Heart right ventricle (tissue), 16 donors: Measurements from ENCODE around the gene TRPM3. TPM values are rescaled to one million over a fixed set of nuclear protein-coding genes. Genes with fewer than 3 reads are reported as not detected.
"Not testable (repeated sequence)": the region's sequence is repeated elsewhere in the genome, so short reads cannot be mapped to it uniquely, and the experiment has no call there.

Source experiments
- ATAC-seq, 8 donors: fragments of 200-7000 bp; cut with Tn5 transposase; one replicate each; pipeline ENCODE4 v1.9.1; 2020; ENCODE audit warnings: mild to moderate bottlenecking in 8 of 8, moderate library complexity in 8 of 8, moderate number of reproducible peaks in 1 of 8
- DNase-seq, 2 donors: peaks; one replicate each; pipeline ENCODE4 v3.0.0-alpha.2; 2020
- H3K27ac ChIP-seq, 10 donors: fragments of 200-600 bp; sonication (generic) in 2 of 10; one replicate each; pipeline versions ENCODE4 v1.5.0 to v1.8.0; 2020 to 2022; ENCODE audit warnings: mild to moderate bottlenecking in 3 of 10
- H3K27me3 ChIP-seq, 7 donors: fragments of 200-600 bp; one replicate each; pipeline ENCODE4 v1.8.0; 2021 to 2022; ENCODE audit warnings: mild to moderate bottlenecking in 2 of 7
- H3K36me3 ChIP-seq, 9 donors: fragments of 200-600 bp; sonication (generic) in 1 of 9; one replicate each; pipeline versions ENCODE4 v1.5.0 to v1.8.0; 2020 to 2022; ENCODE audit warnings: mild to moderate bottlenecking in 2 of 9
- H3K4me1 ChIP-seq, 9 donors: fragments of 200-600 bp; sonication (generic) in 1 of 9; one replicate each; pipeline versions ENCODE4 v1.5.0 to v1.8.0; 2020 to 2022; ENCODE audit warnings: mild to moderate bottlenecking in 4 of 9
- H3K4me3 ChIP-seq, 10 donors: fragments of 200-600 bp; sonication (generic) in 2 of 10; one replicate each; pipeline versions ENCODE4 v1.5.0 to v1.8.0; 2020 to 2022; ENCODE audit warnings: mild to moderate bottlenecking in 7 of 10, moderate library complexity in 2 of 10
- H3K9me3 ChIP-seq, 11 donors: fragments of 200-600 bp in 10 of 11; sonication (generic) in 2 of 11; one replicate each; pipeline versions ENCODE4 v1.5.0 to v1.8.0; 2013 to 2022; ENCODE audit warnings: mild to moderate bottlenecking in 2 of 11, control low read depth in 1 of 11, moderate library complexity in 1 of 11
- CTCF ChIP-seq, 9 donors: fragments of 200-600 bp; sonication (generic) in 2 of 9; IDR thresholded peaks; one replicate each; pipeline versions ENCODE4 v1.5.0 to v1.8.0; 2021 to 2022; ENCODE audit warnings: antibody characterized with exemption in 9 of 9, mild to moderate bottlenecking in 5 of 9, moderate library complexity in 1 of 9
- WGBS, 2 donors: extraction: QIAGEN DNeasy Blood & Tissue Kit; methylation state at CpG; one replicate each; pipeline ENCODE4 v1.1.7; 2013; ENCODE audit warnings: inconsistent platforms in 1 of 2; 5-methylcytosine and 5-hydroxymethylcytosine counted together
- intact Hi-C, 10 donors: fragments of 100-400 bp; cut with DNase I; formaldehyde crosslinking; loops; one replicate each; pipeline versions ENCODE4 v1.11.1 to v1.14.2; 2022
- polyA plus RNA-seq, 2 donors: library from polyadenylated mRNA; stranded (reverse); fragments of 200-250 nt; gene quantifications; one replicate each; pipeline ENCODE4 v1.2.3, GENCODE V29; 2013
- total RNA-seq, 10 donors: library from RNA; stranded (reverse); fragmentation: NEBNext Ultra II Directional in 3 of 10; extraction: Animal tissue kit (Norgen Biotek cat#: 25700) in 3 of 10; gene quantifications; one replicate each; pipeline versions ENCODE4 v1.2.1 to v1.2.4, GENCODE V29; 2021 to 2023
- donor health status: Arrhythmogenic right ventricular cardiomyopathy.
- donor health status: ischemic (EF 13 %, LVEDD 7.1; RV severe dilation, severe dysfunction).
- donor health status: healthy with polysubstance abuse.
- donor health status: DM: no; HTN: yes; CAD: no.
- donor health status: DM: no; HTN: no; CAD: no.
- donor health status: ischemic (EF 25% LVEDD 6.9; RV normal size, moderate dysfunction).
- donor health status: ischemic (EF 25% LVEDD 5.7; RV mildly dilated, moderate dysfunction).
- donor health status: healthy.
- donor health status: DM: yes; HTN: yes; CAD: no.
- donor health status: Ischemic cardiomyopathy.
- donor health status: ischemic (EF 35%, LVEDD 5.7; RV mildly dilated, moderate dysfunction).
- donor health status: nonischemic (EF 11% LVEDD 7.7; RV severe dilation, severe dysfunction).
- donor health status: DM: yes; HTN: yes; CAD: no.
- donor health status: PGD.
- donor health status: ischemic (EF 29% LVEDD 5.4; RV normal size, mild dysfunction).
- donor health status: nonischemic (EF 23%, LVEDD 6.1; RV moderate dilation, normal function).

TRPM3 gene
- total and polyA plus RNA-seq, 12 donors, result 0.05 to 1.3 (median 0.16) TPM; not detected in 1

- H3K4me3 ChIP-seq, result no peak overlapping the region
- no peak for TF ChIP-seq CTCF (IDR thresholded peaks at IDR 0.05)
- DNase-seq, result no peak
- no peaks in the 10 kb centered on the region for H3K27me3 ChIP-seq
- no peaks in the 10 kb centered on the region for H3K36me3 ChIP-seq
- no peaks in the 10 kb centered on the region for H3K4me1 ChIP-seq
- H3K9me3 ChIP-seq, result no peaks in the 10 kb centered on the region
- 66 to 78% methylated on average over 3 of the region's 3 CpGs for WGBS, 2 donors
- ATAC-seq, result peak in 2 of 8 donors; percentile 38 to 63
- intact Hi-C loops, result no loop called here
- H3K27ac ChIP-seq, result no peak overlapping the region
Measured at GRCh38 chr9:70668751-70669150, 452.7 kb downstream of the TRPM3 start.

DNA sequence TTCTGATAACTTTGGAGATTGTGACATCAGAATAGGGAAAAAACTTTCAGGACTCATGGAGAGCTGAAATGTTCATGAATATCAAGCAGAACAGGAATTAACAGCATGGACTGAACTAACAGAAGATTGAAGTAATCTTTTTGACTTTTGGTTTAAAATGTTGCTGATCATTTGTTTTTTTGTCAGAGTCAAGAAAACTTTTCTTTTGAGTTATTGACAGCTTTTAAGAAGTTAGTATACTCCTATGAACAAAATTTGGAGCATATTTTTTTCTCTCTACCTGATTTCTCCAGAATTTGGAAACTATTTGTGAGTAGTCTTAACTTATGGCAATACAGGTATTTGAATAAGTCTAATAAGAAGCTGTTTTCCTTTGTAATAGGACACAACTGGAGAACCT is 462.7 kb downstream of the TRPM3 start:
- no peaks in the 10 kb centered on the region for H3K36me3 ChIP-seq
- no peak for ATAC-seq
- intact Hi-C loops, result no loop called here
- H3K9me3 ChIP-seq, result peaks cover 0 to 20% (median 0%) of the 10 kb centered on the region in 11 donors
- H3K4me1 ChIP-seq, result no peaks in the 10 kb centered on the region
- no peak for TF ChIP-seq CTCF (IDR thresholded peaks at IDR 0.05)
- H3K4me3 ChIP-seq, result no peak overlapping the region
- H3K27me3 ChIP-seq, result no peaks in the 10 kb centered on the region
- no peak for DNase-seq
- H3K27ac ChIP-seq, result no peak overlapping the region

- no peaks in the 10 kb centered on the region for H3K27me3 ChIP-seq
- ATAC-seq (no peak), DNase-seq (no peak)
- 84 to 90% methylated on average over 1 of the region's 1 CpG for WGBS, 2 donors
- H3K9me3 ChIP-seq, result peaks cover 0 to 23% (median 0%) of the 10 kb centered on the region in 11 donors
- H3K4me1 ChIP-seq, result no peaks in the 10 kb centered on the region
- intact Hi-C loops, result no loop called here
- no peak overlapping the region for H3K4me3 ChIP-seq
- H3K27ac ChIP-seq, result no peak overlapping the region
- TF ChIP-seq CTCF (IDR thresholded peaks at IDR 0.05), result no peak
- H3K36me3 ChIP-seq, result no peaks in the 10 kb centered on the region
Measured at GRCh38 chr9:70656281-70656680, 465.1 kb downstream of the TRPM3 start.

DNA sequence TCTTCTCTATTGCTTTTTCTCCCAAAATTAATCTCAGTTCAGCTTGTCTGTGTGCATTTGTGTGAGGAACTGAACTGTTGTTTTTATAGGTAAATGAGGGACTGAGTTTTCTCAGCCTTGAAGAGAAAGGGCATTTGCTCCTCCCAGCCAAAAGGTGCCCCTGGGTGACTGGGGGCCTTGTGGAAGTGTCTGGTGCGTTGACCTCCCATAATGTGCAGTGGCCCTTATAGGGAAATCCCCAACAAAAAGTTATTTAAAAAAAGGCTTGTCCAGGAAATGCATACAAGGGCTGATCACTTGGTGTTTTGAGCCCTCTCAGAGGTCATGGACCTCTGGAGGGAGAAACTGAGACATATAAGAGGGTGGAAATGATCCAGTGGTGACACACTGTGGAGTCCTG is 467.3 kb downstream of the TRPM3 start:
- Histone ChIP-seq H3K4me1 (no peaks in the 10 kb centered on the region), H3K27me3 (no peaks in the 10 kb centered on the region), H3K27ac (no peak overlapping the region), H3K4me3 (no peak overlapping the region), H3K9me3 (peaks cover 0 to 35% (median 12%) of the 10 kb centered on the region in 11 donors), H3K36me3 (no peaks in the 10 kb centered on the region)
- ATAC-seq, result no peak
- WGBS, 2 donors, result 73 to 93% methylated on average over 1 of the region's 1 CpG
- no peak for DNase-seq
- TF ChIP-seq CTCF (IDR thresholded peaks at IDR 0.05), result no peak
- intact Hi-C loops, result no loop called here

- intact Hi-C loops, result loop anchor here in 7 of 10 donors (5.0 to 10.0 kb wide), 5 partner anchors 280 to 603 kb away; no protein-coding TSS in a partner anchor
- H3K36me3 ChIP-seq, result not testable (repeated sequence)
Measured at GRCh38 chr9:70644627-70645026, 476.8 kb downstream of the TRPM3 start.

More at GRCh38 chr9:70644627-70645026, 476.8 kb downstream of the TRPM3 start:
- ATAC-seq, H3K4me1 ChIP-seq, H3K4me3 ChIP-seq, H3K27me3 ChIP-seq, DNase-seq, H3K27ac ChIP-seq: not testable (repeated sequence)
- peaks cover 0 to 19% (median 11%) of the 10 kb centered on the region in 11 donors for H3K9me3 ChIP-seq
